OCI-LY7 (cell line): ENCODE measurements around the gene UBA52. TPM values are rescaled to one million over a fixed set of nuclear protein-coding genes. Genes with fewer than 3 reads are reported as not detected.

ENCODE experiments used
- BruUV-seq: library from RNA; stranded (reverse); fragments of 400-500 nt; replicated peaks from 2 replicates; lab custom pipeline; 2021; lab: Mats Ljungman, UMichigan
- CTCF ChIA-PET: fragments of 300-600 bp; sonication (Branson Sonifier 250); formaldehyde crosslinking; loops from one replicate; lab custom pipeline; 2022; ENCODE audit warnings: antibody characterized with exemption; ENCODE audit not compliant: unreplicated experiment; lab: Charles Lee
- POLR2A ChIA-PET: fragments of 300-600 bp; sonication (Branson Sonifier 250); formaldehyde crosslinking; loops from one replicate; lab custom pipeline; 2022; ENCODE audit warnings: antibody characterized with exemption; lab: Charles Lee
- DNase-seq: peaks from one replicate; pipeline ENCODE4 v3.0.0-alpha.2; 2015; ENCODE audit warnings: low spot score
- H2AFZ ChIP-seq: fragments of 200-600 bp; sonication (generic), shearing (Covaris generic); 2 replicates; pipeline ENCODE4 v1.6.1; 2014; ENCODE audit warnings: mild to moderate bottlenecking, antibody characterized with exemption, low read length, moderate library complexity
- H3K27ac ChIP-seq: fragments of 200-600 bp; sonication (generic); 2 replicates; pipeline ENCODE4 v1.5.1; 2014; ENCODE audit warnings: mixed run types, low read depth, mild to moderate bottlenecking, moderate library complexity, low read length, inconsistent platforms; ENCODE audit not compliant: poor library complexity, severe bottlenecking
- H3K36me3 ChIP-seq: fragments of 200-600 bp; sonication (generic); 2 replicates; pipeline ENCODE4 v1.6.1; 2014; ENCODE audit warnings: mild to moderate bottlenecking, antibody characterized with exemption, low read length, moderate library complexity, mixed read lengths; ENCODE audit not compliant: insufficient read depth
- H3K4me1 ChIP-seq: fragments of 200-600 bp; sonication (generic); 2 replicates; pipeline ENCODE4 v1.5.1; 2014; ENCODE audit warnings: mild to moderate bottlenecking, low read length; ENCODE audit not compliant: insufficient read depth, poor library complexity, severe bottlenecking
- H3K4me2 ChIP-seq: fragments of 200-600 bp; sonication (generic); 2 replicates; pipeline ENCODE4 v1.6.1; 2014; ENCODE audit warnings: mild to moderate bottlenecking, low read length
- H3K4me3 ChIP-seq: fragments of 200-600 bp; sonication (generic); 2 replicates; pipeline ENCODE4 v1.5.1; 2014; ENCODE audit warnings: mild to moderate bottlenecking, low read depth, low read length; ENCODE audit not compliant: poor library complexity, severe bottlenecking
- H3K79me2 ChIP-seq: fragments of 200-600 bp; sonication (generic); 2 replicates; pipeline ENCODE4 v1.6.1; 2016; ENCODE audit warnings: low read depth, mild to moderate bottlenecking, low read length, moderate library complexity, mixed read lengths; ENCODE audit not compliant: insufficient read depth
- H3K9me2 ChIP-seq: fragments of 200-600 bp; sonication (generic); 2 replicates; pipeline ENCODE4 v1.6.1; 2016; ENCODE audit warnings: mild to moderate bottlenecking, low read length, mixed read lengths; ENCODE audit not compliant: insufficient read depth
- H3K9me3 ChIP-seq: fragments of 200-600 bp; sonication (generic); 2 replicates; pipeline ENCODE4 v1.6.1; 2014; ENCODE audit warnings: mild to moderate bottlenecking, mixed run types, low read length, mixed read lengths
- H4K20me1 ChIP-seq: fragments of 200-600 bp; sonication (generic); 2 replicates; pipeline ENCODE4 v1.6.1; 2014; ENCODE audit warnings: mild to moderate bottlenecking, antibody characterized with exemption, low read length, moderate library complexity, mixed read lengths; ENCODE audit not compliant: insufficient read depth
- CTCF ChIP-seq: fragments of 200-600 bp; sonication (generic); conservative IDR thresholded peaks from 2 replicates; pipeline ENCODE4 v1.5.1; 2014; ENCODE audit warnings: mild to moderate bottlenecking, antibody characterized with exemption, low read length, moderate library complexity, mixed read lengths
- EZH2phosphoT487 ChIP-seq: fragments of 200-600 bp; sonication (generic); IDR thresholded peaks from 2 replicates; pipeline ENCODE4 v1.6.1; 2018; ENCODE audit warnings: low read depth, borderline replicate concordance, mild to moderate bottlenecking, mixed run types, antibody characterized with exemption, low read length, moderate library complexity, mixed read lengths
- intact Hi-C: fragments of 100-400 bp; cut with micrococcal nuclease; formaldehyde crosslinking; loops from one replicate; pipeline ENCODE4 v1.10.0; 2022; ENCODE audit not compliant: unreplicated experiment
- total RNA-seq, 2 experiments: library from RNA; depleted of rRNA in 1 of 2; stranded (reverse); fragments of >200 nt in 1 of 2; shearing (Covaris generic) in 1 of 2; gene quantifications; 2 replicates each; pipeline ENCODE4 v1.2.3, GENCODE V29; 2014 to 2022

Gene UBA52
- total RNA-seq, 2 experiments from 2014 or later = 1,496 to 1,580 TPM

GRCh38 chr19:18603255-18603957 lies 31.7 kb downstream of the UBA52 start:
- H3K9me2 ChIP-seq = no peaks in the 10 kb centered on the region
- H2AFZ ChIP-seq = no peak overlapping the region
- H3K4me2 ChIP-seq = no peak overlapping the region
- BruUV-seq = no TSS peak
- H3K4me3 ChIP-seq = no peak overlapping the region
- CTCF ChIA-PET = no interaction called here
- POLR2A ChIA-PET = interaction anchor here (0.6 kb wide), 1 partner anchor 54 kb away, joined by 5 read pairs; no protein-coding TSS in a partner anchor
- H3K9me3 ChIP-seq = no peaks in the 10 kb centered on the region
- DNase-seq = no peak
- no peak for TF ChIP-seq EZH2phosphoT487
- TF ChIP-seq CTCF = 0 out of 2 replicates have a peak, but pooled peaks have one; percentile 20
- no peaks in the 10 kb centered on the region for H4K20me1 ChIP-seq
- no peaks in the 10 kb centered on the region for H3K79me2 ChIP-seq
- H3K27ac ChIP-seq = no peak overlapping the region
- no peaks in the 10 kb centered on the region for H3K4me1 ChIP-seq
- intact Hi-C loops = no loop called here
- no peaks in the 10 kb centered on the region for H3K36me3 ChIP-seq

- Histone ChIP-seq H3K4me2 (no peak overlapping the region), H2AFZ (no peak overlapping the region), H3K9me3 (no peaks in the 10 kb centered on the region), H3K4me3 (no peak overlapping the region), H4K20me1 (no peaks in the 10 kb centered on the region), H3K27ac (no peak overlapping the region), H3K36me3 (no peaks in the 10 kb centered on the region), H3K9me2 (no peaks in the 10 kb centered on the region), H3K79me2 (no peaks in the 10 kb centered on the region), H3K4me1 (no peaks in the 10 kb centered on the region)
- BruUV-seq = no TSS peak
- no peak for DNase-seq
- ChIA-PET POLR2A (no interaction called here), CTCF (no interaction called here)
- intact Hi-C loops = no loop called here
- no peak for TF ChIP-seq EZH2phosphoT487
- TF ChIP-seq CTCF = no peak
These were observed 32.5 kb downstream of the UBA52 start for GRCh38 chr19:18603958-18604819.
